ENCODE data around the gene OR4X2.
"Not testable (repeated sequence)": the region's sequence is repeated elsewhere in the genome, so short reads cannot be mapped to it uniquely, and the experiment has no call there.

The OR4X2 gene

GRCh38 chr11:48244804-48245203, at the start of gene OR4X2:
Gene OR4X2 (plus strand): TSS chr11:48245104. CDS start chr11:48245104, 0 bp downstream.
- DNase-seq = no peak

- DNase-seq = no peak
Observed at GRCh38 chr11:48207881-48208280, 37.0 kb upstream of the OR4X2 start.

DNA sequence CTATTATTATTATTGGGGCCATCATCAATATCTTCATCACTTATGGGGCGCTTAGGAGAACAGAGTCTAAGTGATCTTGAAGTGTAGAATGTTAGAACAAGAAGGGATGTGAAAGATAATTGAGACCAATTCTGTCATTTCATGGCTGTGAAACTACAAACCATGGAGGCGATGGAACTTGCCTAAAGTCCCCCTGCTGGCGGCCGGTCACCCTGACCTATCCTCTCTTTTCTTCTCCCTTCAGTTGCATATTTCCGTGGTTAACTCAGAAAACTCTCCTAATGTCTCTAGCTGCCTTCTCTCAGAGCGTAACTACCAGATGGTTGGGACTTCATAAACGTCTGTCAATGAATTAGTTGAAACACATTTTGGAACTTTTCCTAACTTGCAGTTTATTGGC, 34.9 kb upstream of the OR4X2 start:
- DNase-seq = no peak

DNA sequence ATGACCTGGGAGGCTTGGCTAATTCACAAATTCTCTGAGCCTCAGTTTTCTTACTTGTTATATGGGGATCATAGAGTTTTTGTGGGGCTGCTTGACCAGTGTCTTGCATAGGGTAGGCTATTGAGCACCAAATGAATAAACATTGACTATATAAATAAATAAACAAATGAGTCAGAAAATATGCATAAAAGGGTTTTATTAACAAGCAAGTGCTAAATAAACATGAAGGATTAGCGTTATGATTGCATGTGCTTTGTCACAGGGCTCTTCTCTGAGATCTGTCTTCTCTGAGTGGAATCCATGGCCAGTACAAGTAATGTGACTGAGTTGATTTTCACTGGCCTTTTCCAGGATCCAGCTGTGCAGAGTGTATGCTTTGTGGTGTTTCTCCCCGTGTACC, 28.4 kb upstream of the OR4X2 start, which contains the start of gene OR4B1:
OR4B1 (plus strand) TSS at position 301 of the 400 bp plus-strand sequence; CDS start at position 301, 0 bp downstream.
- DNase-seq = no peak

DNA sequence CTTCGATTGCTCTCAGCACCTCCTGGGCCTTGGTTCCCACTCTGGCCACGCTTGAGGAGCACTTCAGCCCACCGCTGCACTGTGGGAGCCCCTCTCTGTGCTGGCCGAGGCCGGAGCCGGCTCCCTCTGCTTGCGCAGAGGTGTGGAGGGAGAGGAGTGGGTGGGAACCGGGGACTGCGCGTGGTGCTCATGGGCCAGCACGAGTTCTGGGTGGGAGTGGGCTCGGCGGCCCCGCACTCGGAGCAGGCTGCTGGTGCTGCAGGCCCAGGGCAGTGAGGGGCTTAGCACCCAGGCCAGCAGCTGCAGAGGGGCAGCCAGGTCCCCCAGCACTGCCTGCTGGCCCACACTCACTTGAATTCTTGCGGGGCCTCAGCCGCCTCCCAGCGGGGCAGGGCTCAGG, 16.1 kb upstream of the OR4X2 start:
- no peak for DNase-seq

DNA sequence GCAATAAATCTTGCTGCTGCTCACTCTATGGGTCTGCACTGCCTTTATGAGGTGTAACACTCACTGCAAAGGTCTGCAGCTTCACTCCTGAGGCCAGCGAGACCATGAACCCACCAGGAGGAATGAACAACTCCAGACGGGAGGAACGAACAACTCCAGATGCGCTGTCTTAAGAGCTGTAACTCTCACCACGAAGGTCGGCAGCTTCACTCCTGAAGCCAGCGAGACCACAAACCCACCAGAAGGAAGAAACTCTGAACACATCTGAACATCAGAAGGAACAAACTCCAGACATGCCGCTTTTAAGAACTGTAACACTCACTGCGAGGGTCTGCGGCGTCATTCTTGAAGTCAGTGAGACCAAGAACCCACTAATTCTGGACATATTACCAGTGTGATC, 14.8 kb upstream of the OR4X2 start:
- not testable (repeated sequence) for DNase-seq

DNA sequence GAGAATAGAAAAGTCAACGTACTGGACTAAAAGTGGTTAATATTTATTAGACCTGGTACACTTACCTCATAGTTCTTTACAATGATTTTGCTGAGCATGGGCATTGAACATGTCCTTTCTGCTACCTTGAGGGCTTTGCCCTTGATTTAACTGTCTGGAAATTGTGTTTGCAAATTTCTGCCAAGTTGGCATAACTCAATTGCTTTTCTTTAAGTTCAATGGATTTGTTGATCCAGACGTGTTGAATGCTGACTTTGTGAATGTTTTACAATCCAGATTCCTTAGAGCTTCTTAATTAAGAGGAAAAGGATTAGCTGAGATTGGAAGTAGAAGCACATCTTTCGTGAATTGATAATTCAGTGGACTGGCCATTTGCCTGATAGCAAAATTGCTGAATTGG, 7.2 kb upstream of the OR4X2 start:
- DNase-seq = no peak

DNA sequence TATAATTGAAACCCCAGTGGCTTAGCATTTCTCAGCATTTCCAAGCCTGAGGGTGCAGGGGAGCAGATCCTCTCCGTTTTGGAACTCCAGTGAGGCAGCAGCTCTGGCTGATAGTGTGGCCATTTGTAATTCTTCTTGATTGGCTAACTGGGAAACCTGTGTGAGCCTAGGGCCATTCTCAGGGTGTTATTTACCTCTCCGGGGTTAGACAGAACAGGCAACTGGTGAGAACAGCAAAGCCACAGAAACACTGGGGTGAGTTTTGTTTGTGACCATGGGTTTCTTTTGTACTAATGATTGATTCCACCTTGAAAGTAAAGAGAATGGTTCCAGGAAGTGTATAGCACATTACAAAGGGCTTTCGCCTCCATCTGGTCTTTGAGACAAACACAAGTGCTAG, 2.4 kb upstream of the OR4X2 start:
- DNase-seq = no peak

DNA sequence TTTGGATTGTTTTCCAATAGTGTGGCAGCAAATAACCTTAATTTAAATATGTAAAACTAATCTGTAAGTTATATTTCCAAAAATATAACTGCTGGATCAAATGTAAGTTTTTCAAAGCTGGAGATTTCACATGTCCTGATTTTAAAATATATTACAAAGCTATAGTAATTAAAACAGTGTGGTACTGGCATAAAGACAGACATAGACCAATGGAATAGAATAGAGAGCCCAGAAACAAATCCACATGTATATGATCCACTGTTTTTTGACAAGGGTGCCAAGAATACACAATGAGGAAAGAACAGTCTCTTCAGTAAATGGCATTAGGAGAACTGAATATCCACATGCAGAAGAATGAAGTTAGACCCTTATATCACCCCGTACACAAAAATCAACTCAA, 4.0 kb downstream of the OR4X2 start:
- no peak for DNase-seq

GRCh38 chr11:48261600-48261999, 16.7 kb downstream of the OR4X2 start:
- DNase-seq = no peak

DNA sequence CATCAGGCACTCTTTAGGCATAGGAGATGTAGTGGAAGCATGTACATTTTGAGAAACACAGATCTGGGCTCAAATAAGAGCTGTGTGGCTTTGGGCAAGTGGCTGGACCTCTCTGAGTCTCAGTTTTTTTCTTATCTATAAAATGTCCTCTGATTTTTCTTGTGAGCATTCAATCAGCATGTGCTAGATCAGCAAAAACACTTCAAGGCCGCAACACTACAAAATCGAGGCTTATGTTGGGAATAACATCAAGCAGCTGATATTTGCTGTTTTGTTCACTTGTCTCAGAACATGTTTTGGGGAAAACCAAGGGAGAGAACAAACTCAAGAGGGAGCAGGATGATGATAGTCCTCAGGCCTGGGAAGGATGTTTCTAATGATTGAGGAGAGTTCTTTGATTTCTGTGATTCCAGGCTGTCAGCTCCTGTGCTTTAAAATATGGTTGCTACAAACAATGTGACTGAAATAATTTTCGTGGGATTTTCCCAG, 18.6 kb downstream of the OR4X2 start, which contains the start of gene OR4X1:
OR4X1 (plus strand) TSS at position 439 of the 489 bp plus-strand sequence; CDS start at position 439, 0 bp downstream.
- DNase-seq = no peak

- DNase-seq = no peak
Observed at GRCh38 chr11:48270621-48271020, 25.7 kb downstream of the OR4X2 start.

GRCh38 chr11:48272606-48273005, 27.7 kb downstream of the OR4X2 start:
- no peak for DNase-seq

All from DMS79 (cell line).